Keratinocyte (primary cell): ENCODE data around the gene CD44. TPM values are rescaled to one million over a fixed set of nuclear protein-coding genes. Genes with fewer than 3 reads are reported as not detected.

Experiments used
- DNase-seq: peaks from one replicate; pipeline ENCODE4 v3.0.0-alpha.2; 2011; ENCODE audit warnings: low read depth, missing footprints, low spot score
- FAIRE-seq: peaks from 2 replicates; lab custom pipeline; 2011; peaks lifted over from hg19 to GRCh38; lab: Jason Lieb, UNC
- H2AFZ ChIP-seq: 2 replicates; pipeline ENCODE4 v1.6.0; 2012; ENCODE audit warnings: low read length, control low read depth, inconsistent platforms; ENCODE audit not compliant: control insufficient read depth
- H3K27ac ChIP-seq: 2 replicates; pipeline ENCODE4 v1.5.1; 2011; ENCODE audit warnings: low read length; ENCODE audit not compliant: control insufficient read depth, insufficient read depth
- H3K27me3 ChIP-seq: 3 replicates; pipeline ENCODE4 v1.6.0; 2011; ENCODE audit warnings: low read length; ENCODE audit not compliant: control insufficient read depth, insufficient read depth; ENCODE audit errors: extremely low read depth
- H3K36me3 ChIP-seq, 2 experiments: 2 replicates in 1 of 2; 3 replicates in 1 of 2; pipeline ENCODE4 v1.5.1; 2011; ENCODE audit warnings: low read length in 2 of 2, mild to moderate bottlenecking in 1 of 2; ENCODE audit not compliant: control insufficient read depth in 2 of 2, insufficient read depth in 2 of 2; ENCODE audit errors: extremely low read depth in 1 of 2
- H3K4me1 ChIP-seq: 3 replicates; pipeline ENCODE4 v1.5.1; 2011; ENCODE audit warnings: low read length; ENCODE audit not compliant: control insufficient read depth, insufficient read depth; ENCODE audit errors: extremely low read depth
- H3K4me2 ChIP-seq: 3 replicates; pipeline ENCODE4 v1.6.0; 2011; ENCODE audit warnings: low read depth, low read length; ENCODE audit not compliant: control insufficient read depth, insufficient read depth; ENCODE audit errors: extremely low read depth
- H3K4me3 ChIP-seq, 3 experiments: fragments of 200-600 bp in 1 of 3; sonication (generic) in 1 of 3; 2 replicates in 2 of 3; 3 replicates in 1 of 3; pipeline ENCODE4 v1.5.1; 2011 to 2016; ENCODE audit warnings: low read length in 3 of 3, mild to moderate bottlenecking in 3 of 3, control low read depth in 2 of 3, inconsistent platforms in 1 of 3, low read depth in 1 of 3, mixed read lengths in 1 of 3, mixed run types in 1 of 3, moderate library complexity in 1 of 3; ENCODE audit not compliant: control insufficient read depth in 2 of 3, insufficient read depth in 2 of 3; ENCODE audit errors: extremely low read depth in 1 of 3
- H3K79me2 ChIP-seq: 2 replicates; pipeline ENCODE4 v1.6.0; 2012; ENCODE audit warnings: low read length; ENCODE audit not compliant: control insufficient read depth, insufficient read depth
- H3K9ac ChIP-seq: 3 replicates; pipeline ENCODE4 v1.6.0; 2011; ENCODE audit warnings: low read length; ENCODE audit not compliant: control insufficient read depth, insufficient read depth; ENCODE audit errors: extremely low read depth
- H3K9me1 ChIP-seq: 3 replicates; pipeline ENCODE4 v1.6.0; 2011; ENCODE audit warnings: low read length; ENCODE audit not compliant: control insufficient read depth, insufficient read depth; ENCODE audit errors: extremely low read depth
- H3K9me3 ChIP-seq: 2 replicates; pipeline ENCODE4 v1.5.1; 2012; ENCODE audit warnings: low read depth, low read length; ENCODE audit not compliant: control insufficient read depth
- H4K20me1 ChIP-seq: 3 replicates; pipeline ENCODE4 v1.6.0; 2011; ENCODE audit warnings: low read length; ENCODE audit not compliant: control insufficient read depth, insufficient read depth; ENCODE audit errors: extremely low read depth
- EZH2 ChIP-seq: IDR thresholded peaks from one replicate; pipeline ENCODE4 v1.6.1; 2012; ENCODE audit warnings: inconsistent platforms, mild to moderate bottlenecking, low read length, moderate library complexity
- dilution Hi-C: fragments of 300-500 bp; cut with MboI; formaldehyde crosslinking; loops from one replicate; pipeline ENCODE4 v1.7.0; 2020; ENCODE audit warnings: low sequenced_read_pairs; ENCODE audit not compliant: extremely low pct_ligation_motif_present
- polyA plus RNA-seq, 5 experiments: library from polyadenylated mRNA; depleted of rRNA in 3 of 5; stranded (reverse) in 3 of 5; stranded (forward) in 1 of 5; unstranded in 1 of 5; fragments of >200 nt; gene quantifications; 1 replicate in 1 of 5; 2 replicates in 3 of 5; 3 replicates in 1 of 5; pipeline versions ENCODE4 v1.2.1 to v1.2.3, GENCODE V29; 2011 to 2012; ENCODE audit warnings: missing spikeins in 2 of 5, low read depth in 1 of 5, low replicate concordance in 1 of 5
- TF ChIP-seq, protein P1 (sequence below), 3 experiments: IDR thresholded peaks in 1 of 3; conservative IDR thresholded peaks in 1 of 3; optimal IDR thresholded peaks in 1 of 3; 2 replicates in 2 of 3; 3 replicates in 1 of 3; pipeline versions ENCODE3 to v1.5.1; 2011; ENCODE audit warnings: low read length in 3 of 3, mild to moderate bottlenecking in 3 of 3, moderate library complexity in 2 of 3, control low read depth in 1 of 3, inconsistent platforms in 1 of 3; ENCODE audit not compliant: insufficient read depth in 2 of 3; ENCODE audit errors: extremely low read depth in 1 of 3

Gene CD44
- polyA plus RNA-seq, 1 donor (not counting 4 experiments of a cell fraction or from before 2014, with no cell fraction given): 2,038 TPM

DNA sequence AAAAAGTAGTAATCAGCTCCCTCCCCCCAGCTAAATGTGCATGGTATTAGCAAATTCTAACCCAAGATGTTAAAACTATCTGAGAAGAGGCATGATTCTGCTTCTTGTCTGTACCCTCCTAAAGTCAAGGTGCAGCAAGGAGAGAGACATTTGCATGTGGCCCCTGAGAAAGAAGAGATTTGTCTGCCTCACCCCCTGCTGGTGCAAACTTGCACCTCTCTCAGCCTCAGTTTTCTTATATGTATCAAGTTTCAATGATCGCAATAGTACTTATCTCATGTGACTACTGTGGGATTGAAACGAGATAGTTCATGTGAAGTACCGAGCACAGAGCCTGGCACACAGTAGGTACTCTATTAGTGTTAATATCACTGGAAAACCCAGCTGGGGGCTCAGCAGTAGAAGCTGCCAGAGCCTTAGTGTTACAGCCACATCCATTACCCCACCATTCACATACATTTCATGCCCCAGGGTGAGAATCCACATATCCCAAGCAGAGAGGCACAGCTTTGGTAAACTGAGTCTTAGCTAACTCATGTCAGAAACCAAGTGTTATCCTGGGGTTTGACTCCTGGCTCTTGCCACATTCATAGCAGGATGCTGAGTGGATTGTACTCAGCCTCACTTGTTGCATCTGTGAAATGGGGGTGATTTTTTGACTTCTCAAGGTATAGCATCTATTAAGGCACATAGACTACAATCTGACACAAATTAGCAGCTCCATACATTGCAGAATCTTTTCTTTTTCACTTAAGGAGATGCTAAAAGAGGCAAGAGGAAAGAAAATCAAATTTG, 24.9 kb downstream of the CD44 start:
- TF ChIP-seq, protein P1, sequence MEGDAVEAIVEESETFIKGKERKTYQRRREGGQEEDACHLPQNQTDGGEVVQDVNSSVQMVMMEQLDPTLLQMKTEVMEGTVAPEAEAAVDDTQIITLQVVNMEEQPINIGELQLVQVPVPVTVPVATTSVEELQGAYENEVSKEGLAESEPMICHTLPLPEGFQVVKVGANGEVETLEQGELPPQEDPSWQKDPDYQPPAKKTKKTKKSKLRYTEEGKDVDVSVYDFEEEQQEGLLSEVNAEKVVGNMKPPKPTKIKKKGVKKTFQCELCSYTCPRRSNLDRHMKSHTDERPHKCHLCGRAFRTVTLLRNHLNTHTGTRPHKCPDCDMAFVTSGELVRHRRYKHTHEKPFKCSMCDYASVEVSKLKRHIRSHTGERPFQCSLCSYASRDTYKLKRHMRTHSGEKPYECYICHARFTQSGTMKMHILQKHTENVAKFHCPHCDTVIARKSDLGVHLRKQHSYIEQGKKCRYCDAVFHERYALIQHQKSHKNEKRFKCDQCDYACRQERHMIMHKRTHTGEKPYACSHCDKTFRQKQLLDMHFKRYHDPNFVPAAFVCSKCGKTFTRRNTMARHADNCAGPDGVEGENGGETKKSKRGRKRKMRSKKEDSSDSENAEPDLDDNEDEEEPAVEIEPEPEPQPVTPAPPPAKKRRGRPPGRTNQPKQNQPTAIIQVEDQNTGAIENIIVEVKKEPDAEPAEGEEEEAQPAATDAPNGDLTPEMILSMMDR (optimal IDR thresholded peaks at IDR 0.05 in 1 of 3, IDR thresholded peaks at IDR 0.05 in 1 of 3, conservative IDR thresholded peaks at IDR 0.05 in 1 of 3; ENCODE audit: extremely low read depth in 1 of 3, insufficient read depth in 2 of 3, low read length in 3 of 3): peak; percentile 37 to 43 (median 38)
- no peak for TF ChIP-seq EZH2
- no peaks in the 10 kb centered on the region for H3K9me3 ChIP-seq
- peaks cover 2% of the 10 kb centered on the region for H3K9me1 ChIP-seq
- H3K4me2 ChIP-seq: peak overlapping the region; percentile 81
- H3K79me2 ChIP-seq: peaks cover 95% of the 10 kb centered on the region
- H3K4me3 ChIP-seq: no peak overlapping the region
- no peaks in the 10 kb centered on the region for H4K20me1 ChIP-seq
- FAIRE-seq: no peak
- DNase-seq: no peak
- no peak overlapping the region for H2AFZ ChIP-seq
- dilution Hi-C loops: no loop called here
- H3K9ac ChIP-seq: no peak overlapping the region
- H3K36me3 ChIP-seq: peaks cover 18 to 45% of the 10 kb centered on the region in 2 experiments
- no peaks in the 10 kb centered on the region for H3K27me3 ChIP-seq
- H3K27ac ChIP-seq: peak overlapping the region; percentile 87
- peaks cover 100% of the 10 kb centered on the region for H3K4me1 ChIP-seq

DNA sequence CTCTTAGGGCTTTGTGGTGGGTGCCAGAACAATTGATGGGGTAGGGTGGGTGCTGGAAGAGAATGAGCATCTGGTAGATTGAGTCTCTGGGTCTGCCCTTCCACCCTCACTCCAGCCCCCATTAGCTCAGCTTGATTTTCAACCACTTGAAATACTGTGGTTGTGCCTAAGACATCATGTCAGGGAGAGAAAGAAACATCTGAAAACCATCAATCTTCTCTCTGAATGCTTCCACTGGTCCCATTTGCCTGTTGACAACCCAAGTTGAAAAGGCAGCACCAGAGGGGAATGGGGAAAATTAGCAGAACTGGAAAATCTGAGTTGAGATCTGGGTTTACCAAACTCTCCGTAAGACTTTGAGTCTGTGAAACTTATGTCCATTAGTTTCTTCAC, 26.1 kb downstream of the CD44 start:
- Histone ChIP-seq H3K27me3 (no peaks in the 10 kb centered on the region), H3K4me1 (peaks cover 99% of the 10 kb centered on the region), H3K9ac (peak overlapping the region; percentile 47), H4K20me1 (no peaks in the 10 kb centered on the region), H3K27ac (peak overlapping the region; percentile 87), H3K4me3 (no peak overlapping the region), H3K79me2 (peaks cover 95% of the 10 kb centered on the region), H3K36me3 (peaks cover 14 to 46% of the 10 kb centered on the region in 2 experiments), H3K9me3 (no peaks in the 10 kb centered on the region), H3K9me1 (peaks cover 2% of the 10 kb centered on the region), H3K4me2 (peak overlapping the region; percentile 81), H2AFZ (no peak overlapping the region)
- dilution Hi-C loops: no loop called here
- no peak for DNase-seq
- TF ChIP-seq EZH2: no peak
- TF ChIP-seq, protein P1 (optimal IDR thresholded peaks at IDR 0.05 in 1 of 3, IDR thresholded peaks at IDR 0.05 in 1 of 3, conservative IDR thresholded peaks at IDR 0.05 in 1 of 3; ENCODE audit: extremely low read depth in 1 of 3, insufficient read depth in 2 of 3, low read length in 3 of 3): no peak
- FAIRE-seq: no peak
